GM23338 (cell line): ENCODE data around the gene TMTC2. TPM values are rescaled to one million over a fixed set of nuclear protein-coding genes. Genes with fewer than 3 reads are reported as not detected.

ENCODE experiments used
- ATAC-seq: fragments of 200-7000 bp; cut with Tn5 transposase; 3 replicates; pipeline ENCODE4 v1.9.1; 2020
- DNase-seq: peaks from one replicate; pipeline ENCODE4 v3.0.0-alpha.2; 2015; ENCODE audit warnings: low spot score
- H2AFZ ChIP-seq: fragments of 200-600 bp; sonication (generic); 2 replicates; pipeline ENCODE4 v1.8.0; 2016; ENCODE audit warnings: antibody characterized with exemption, mild to moderate bottlenecking, moderate library complexity
- H3F3A ChIP-seq: fragments of 200-600 bp; sonication (generic); replicated peaks from 2 replicates; pipeline ENCODE4 v1.8.0; 2017; ENCODE audit warnings: antibody characterized with exemption, mixed run types, low read depth
- H3K27ac ChIP-seq: fragments of 200-600 bp; sonication (generic); 2 replicates; pipeline ENCODE4 v1.6.1; 2016; ENCODE audit warnings: low read depth
- H3K27me3 ChIP-seq: fragments of 200-600 bp; sonication (generic); 2 replicates; pipeline ENCODE4 v1.8.0; 2016; ENCODE audit warnings: mild to moderate bottlenecking, mixed run types, moderate library complexity; ENCODE audit not compliant: insufficient read depth
- H3K36me3 ChIP-seq: fragments of 200-600 bp; sonication (generic); 2 replicates; pipeline ENCODE4 v1.8.0; 2016; ENCODE audit warnings: mild to moderate bottlenecking; ENCODE audit not compliant: insufficient read depth
- H3K4me1 ChIP-seq: fragments of 200-600 bp; sonication (generic); 2 replicates; pipeline ENCODE4 v1.8.0; 2016; ENCODE audit warnings: mild to moderate bottlenecking, moderate library complexity; ENCODE audit not compliant: insufficient read depth
- H3K4me2 ChIP-seq: fragments of 200-600 bp; sonication (generic); 2 replicates; pipeline ENCODE4 v1.7.1; 2017; ENCODE audit warnings: mixed run types
- H3K4me3 ChIP-seq: fragments of 200-600 bp; sonication (generic); 2 replicates; pipeline ENCODE4 v1.6.1; 2016; ENCODE audit warnings: mixed run types
- H3K79me2 ChIP-seq: fragments of 200-600 bp; sonication (generic); replicated peaks from 2 replicates; pipeline ENCODE4 v1.8.0; 2017; ENCODE audit warnings: mild to moderate bottlenecking; ENCODE audit not compliant: insufficient read depth
- H3K9me2 ChIP-seq: fragments of 200-600 bp; sonication (generic); 2 replicates; pipeline ENCODE4 v1.8.0; 2017; ENCODE audit not compliant: insufficient read depth
- H4K20me1 ChIP-seq: fragments of 200-600 bp; sonication (generic); replicated peaks from 2 replicates; pipeline ENCODE4 v1.8.0; 2017; ENCODE audit warnings: mild to moderate bottlenecking; ENCODE audit not compliant: insufficient read depth
- H3K27ac Mint-ChIP-seq: 2 replicates; pipeline ENCODE4 v1.8.0; 2020; ENCODE audit warnings: inconsistent platforms, mild to moderate bottlenecking, moderate library complexity, mixed read lengths
- H3K27me3 Mint-ChIP-seq: 3 replicates; pipeline ENCODE4 v1.8.0; 2022; ENCODE audit warnings: low read depth, mild to moderate bottlenecking, moderate library complexity, mixed read lengths, inconsistent platforms; ENCODE audit not compliant: insufficient read depth, poor library complexity
- H3K36me3 Mint-ChIP-seq: 3 replicates; pipeline ENCODE4 v1.8.0; 2021; ENCODE audit warnings: low read depth, mild to moderate bottlenecking, inconsistent platforms, moderate library complexity, mixed read lengths
- H3K4me1 Mint-ChIP-seq: 3 replicates; pipeline ENCODE4 v1.8.0; 2020; ENCODE audit warnings: mild to moderate bottlenecking, inconsistent platforms, mixed read lengths
- H3K4me3 Mint-ChIP-seq: 3 replicates; pipeline ENCODE4 v1.8.0; 2021; ENCODE audit warnings: moderate library complexity, mild to moderate bottlenecking, inconsistent platforms, mixed read lengths
- H3K9me3 Mint-ChIP-seq: 3 replicates; pipeline ENCODE4 v1.8.0; 2020; ENCODE audit warnings: moderate library complexity, mild to moderate bottlenecking, inconsistent platforms, mixed read lengths
- CREB1 ChIP-seq: fragments of 250-450 bp; sonication (Bioruptor Pico); IDR thresholded peaks from 2 replicates; pipeline ENCODE4 v1.5.0; 2020; ENCODE audit warnings: low read depth, mild to moderate bottlenecking, moderate library complexity
- CTCF ChIP-seq, 2 experiments: fragments of 200-600 bp in 1 of 2; sonication (generic) in 1 of 2; conservative IDR thresholded peaks; 2 replicates each; pipeline versions ENCODE4 v1.5.1 to v1.6.1; 2016 to 2017; ENCODE audit warnings: antibody characterized with exemption in 2 of 2, low read depth in 2 of 2, mild to moderate bottlenecking in 2 of 2, moderate library complexity in 1 of 2
- ETS1 ChIP-seq: IDR thresholded peaks from 2 replicates; pipeline ENCODE4 v1.6.1; 2016; ENCODE audit warnings: antibody characterized with exemption
- EZH2 ChIP-seq: fragments of 200-600 bp; sonication (generic); IDR thresholded peaks from one replicate; pipeline ENCODE4 v1.8.0; 2017; ENCODE audit warnings: antibody characterized with exemption, mild to moderate bottlenecking, low read depth; ENCODE audit not compliant: unreplicated experiment
- JUNB ChIP-seq: IDR thresholded peaks from one replicate; pipeline ENCODE4 v1.6.1; 2016; ENCODE audit warnings: antibody characterized with exemption; ENCODE audit not compliant: unreplicated experiment
- NANOG ChIP-seq: IDR thresholded peaks from 2 replicates; pipeline ENCODE4 v1.6.1; 2016; ENCODE audit warnings: antibody characterized with exemption, borderline replicate concordance
- POLR2AphosphoS5 ChIP-seq: IDR thresholded peaks from 2 replicates; pipeline ENCODE4 v1.6.1; 2016; ENCODE audit warnings: antibody characterized with exemption, low read depth
- ZNF114 ChIP-seq: fragments of 250-450 bp; sonication (Bioruptor Pico); IDR thresholded peaks from 2 replicates; pipeline ENCODE4 v1.5.0; 2020; ENCODE audit warnings: mild to moderate bottlenecking, moderate library complexity
- ZNF462 ChIP-seq: fragments of 250-450 bp; sonication (Bioruptor Pico); IDR thresholded peaks from 2 replicates; pipeline ENCODE4 v1.5.0; 2020; ENCODE audit warnings: mild to moderate bottlenecking, moderate library complexity
- polyA plus RNA-seq: library from polyadenylated mRNA; unstranded; fragments of >200 nt; fragmentation: Nextera tagmentation; extraction: Ambion mirVana; gene quantifications from 2 replicates; pipeline ENCODE4 v1.2.1, GENCODE V29; 2016
- total RNA-seq: library from RNA; depleted of rRNA; stranded (reverse); fragments of >200 nt; shearing (Covaris generic); gene quantifications from 2 replicates; pipeline ENCODE4 v1.2.3, GENCODE V29; 2014

TMTC2 gene
- total and polyA plus RNA-seq, 2 experiments from 2014 or later, result 0.57 to 6.5 TPM

GRCh38 chr12:83040339-83040738 lies 353.6 kb downstream of the TMTC2 start:
- 0 out of 2 replicates have a peak, but pooled peaks cover 5% of the 10 kb centered on the region for H3K9me2 ChIP-seq
- H3K36me3 ChIP-seq, result no peaks in the 10 kb centered on the region
- H3K27me3 ChIP-seq, result no peaks in the 10 kb centered on the region
- ATAC-seq (no peak), DNase-seq (no peak)
- H3K27me3 Mint-ChIP-seq, result no peaks in the 10 kb centered on the region
- H3K9me3 Mint-ChIP-seq, result no peaks in the 10 kb centered on the region
- H3K4me3 Mint-ChIP-seq, result no peak overlapping the region
- H3K4me1 ChIP-seq, result no peaks in the 10 kb centered on the region
- no peak for TF ChIP-seq NANOG
- TF ChIP-seq JUNB, result no peak
- no peak for TF ChIP-seq ZNF114 (CRISPR knock-in tag)
- TF ChIP-seq CREB1, result no peak
- no peak for TF ChIP-seq ZNF462 (CRISPR knock-in tag)
- no peak for TF ChIP-seq CTCF (conservative IDR thresholded peaks at IDR 0.05; ENCODE audit: low read depth in 2 of 2)
- no peak for TF ChIP-seq ETS1
- no peak for TF ChIP-seq EZH2
- TF ChIP-seq POLR2AphosphoS5, result no peak
- H3K36me3 Mint-ChIP-seq, result no peaks in the 10 kb centered on the region
- H2AFZ ChIP-seq, result no peak overlapping the region
- H3K4me1 Mint-ChIP-seq, result peaks cover 14% of the 10 kb centered on the region
- no peaks in the 10 kb centered on the region for H4K20me1 ChIP-seq
- no peak overlapping the region for H3K27ac ChIP-seq
- no peaks in the 10 kb centered on the region for H3F3A ChIP-seq
- H3K4me3 ChIP-seq, result no peak overlapping the region
- no peaks in the 10 kb centered on the region for H3K79me2 ChIP-seq
- no peak overlapping the region for H3K27ac Mint-ChIP-seq
- H3K4me2 ChIP-seq, result no peak overlapping the region
